CD4-positive, alpha-beta T cell treated with Interleukin-4 for 1 hour (primary cell): ENCODE data around the gene ACSS1.

ENCODE experiments used
- DNase-seq, 2 donors: peaks; one replicate each; pipeline ENCODE4 v3.0.0-alpha.2; 2020 to 2022

ACSS1 gene

GRCh38 chr20:25058051-25058846, at the start of gene ACSS1:
Gene ACSS1 (minus strand): TSS chr20:25058139. CDS start chr20:25058102, 37 bp downstream.
- DNase-seq, result peak; percentile 75 to 79

DNA sequence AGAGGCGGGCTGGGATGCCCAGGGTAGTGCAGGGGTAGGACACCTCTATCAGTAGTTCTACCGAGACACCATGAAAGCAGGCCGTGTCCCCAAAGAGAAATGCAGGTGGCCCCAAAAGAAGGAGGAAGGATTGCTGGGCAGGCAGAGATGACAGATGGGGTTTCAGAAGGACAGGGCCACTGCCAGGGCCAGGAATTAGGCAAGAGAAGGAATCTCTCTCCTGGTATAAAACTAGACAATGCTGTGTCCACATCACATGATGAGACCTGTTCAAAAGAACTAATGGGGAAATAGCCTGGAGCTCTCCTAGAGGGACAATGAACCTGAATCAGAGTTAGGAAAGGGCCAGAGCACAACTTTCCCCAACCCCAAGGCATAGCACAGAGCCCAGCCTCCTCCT, 45.6 kb upstream of the ACSS1 start:
- no peak for DNase-seq

GRCh38 chr20:25100914-25101313, 43.0 kb upstream of the ACSS1 start:
- DNase-seq, result no peak

DNA sequence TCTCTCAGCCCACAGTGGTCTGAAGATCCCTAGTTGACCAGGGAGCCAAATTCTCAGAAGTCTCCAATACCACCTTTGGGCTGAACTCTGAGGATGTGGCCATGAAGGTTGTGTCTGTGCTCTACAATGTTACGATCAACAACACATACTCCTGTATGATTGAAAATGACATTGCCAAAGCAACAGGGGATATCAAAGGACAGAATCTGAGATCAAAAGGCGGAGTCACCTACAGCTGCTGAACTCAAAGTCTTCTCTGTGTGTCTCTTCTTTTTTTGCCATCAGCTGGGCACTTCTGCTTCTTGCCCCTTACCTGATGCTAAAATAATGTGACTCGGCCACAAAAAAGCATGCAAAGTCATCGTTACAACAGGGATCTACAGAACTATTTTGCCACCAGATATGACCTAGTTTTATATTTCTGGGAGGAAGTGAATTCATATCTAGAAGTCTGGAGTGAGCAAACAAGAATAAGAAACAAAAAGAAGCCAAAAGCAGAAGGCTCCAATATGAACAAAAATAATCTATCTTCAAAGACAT, 41.7 kb upstream of the ACSS1 start:
- no peak for DNase-seq

- no peak for DNase-seq
Observed at GRCh38 chr20:25097498-25097897, 39.6 kb upstream of the ACSS1 start.

- DNase-seq, result peak; percentile 69 to 80
Observed at GRCh38 chr20:25090492-25091429, 32.8 kb upstream of the ACSS1 start.

DNA sequence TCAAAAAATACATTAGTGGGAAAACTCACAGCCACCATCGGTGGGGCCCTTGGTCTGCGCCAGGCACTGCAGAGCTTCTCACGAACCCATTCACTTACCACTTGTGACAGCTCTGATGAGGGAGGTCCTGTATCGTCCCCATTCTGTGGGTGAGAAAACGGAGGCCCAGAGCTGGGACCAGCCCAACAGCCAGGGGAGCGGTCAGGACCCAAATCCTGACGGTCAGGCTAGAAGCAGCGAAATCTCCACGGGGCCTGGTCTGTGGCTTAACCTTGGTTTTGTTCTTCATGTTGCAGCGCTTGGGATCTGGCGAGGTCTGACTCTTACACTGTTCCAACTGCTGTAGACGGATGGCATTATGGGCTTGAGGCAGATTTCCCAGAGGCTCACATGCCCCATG, 31.7 kb upstream of the ACSS1 start:
- DNase-seq, result no peak

DNA sequence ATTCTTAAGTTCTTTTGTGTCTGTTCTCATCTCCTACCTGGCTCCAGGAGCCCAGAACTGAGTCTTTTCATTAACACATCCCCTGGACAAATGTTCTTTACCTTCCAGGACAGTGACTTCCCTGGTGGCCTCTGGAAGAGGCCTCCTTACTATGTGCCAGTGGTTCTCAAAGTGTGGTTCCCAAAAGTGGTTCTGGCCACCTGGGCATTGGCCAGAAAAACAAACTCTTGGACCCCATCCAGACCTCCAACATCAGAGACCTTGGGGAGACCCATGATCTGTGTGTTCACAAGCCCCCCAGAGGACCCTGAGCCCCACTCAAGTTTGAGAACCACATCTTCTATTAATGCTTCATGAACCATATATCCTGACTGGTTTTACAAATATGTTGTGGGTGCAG, 31.2 kb upstream of the ACSS1 start:
- DNase-seq, result no peak

- DNase-seq, result no peak
Observed at GRCh38 chr20:25088267-25088666, 30.3 kb upstream of the ACSS1 start.

- no peak for DNase-seq
Observed at GRCh38 chr20:25087186-25087929, 29.4 kb upstream of the ACSS1 start.

DNA sequence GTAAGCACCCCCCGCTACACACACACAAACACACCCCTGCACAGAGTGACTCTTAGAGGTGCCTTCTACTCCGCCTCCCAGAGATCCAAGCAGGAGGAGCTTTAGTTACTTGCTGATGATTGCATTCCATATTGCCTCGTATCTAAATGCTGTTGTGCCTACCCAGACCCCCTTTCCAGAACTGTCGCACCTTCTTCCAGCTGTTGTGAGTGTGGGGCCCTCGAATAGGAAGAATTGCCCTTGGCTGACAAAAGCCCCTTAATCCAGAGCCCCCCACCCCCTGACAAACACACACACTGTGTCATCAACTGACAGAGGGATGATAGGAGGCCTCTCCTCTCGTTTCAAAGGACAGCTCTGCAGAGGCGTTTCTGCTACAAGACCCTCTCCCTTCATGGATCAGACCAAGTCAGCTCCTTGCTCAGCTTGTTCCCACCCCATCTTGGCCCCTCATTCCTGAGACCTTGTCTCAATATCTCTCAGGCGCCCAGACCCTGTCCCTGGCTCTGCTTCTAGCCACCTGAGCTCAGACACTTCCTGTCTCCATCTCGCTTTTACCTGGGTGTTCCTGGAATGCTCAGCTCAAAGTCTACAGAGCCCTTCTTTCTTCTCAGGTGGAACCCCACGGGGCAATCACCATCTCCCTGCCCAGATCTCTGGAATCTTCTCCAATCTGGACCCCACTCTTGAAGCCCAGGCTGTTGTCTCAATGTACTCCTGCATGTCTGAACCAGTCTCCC, 28.0 kb upstream of the ACSS1 start:
- no peak for DNase-seq

DNA sequence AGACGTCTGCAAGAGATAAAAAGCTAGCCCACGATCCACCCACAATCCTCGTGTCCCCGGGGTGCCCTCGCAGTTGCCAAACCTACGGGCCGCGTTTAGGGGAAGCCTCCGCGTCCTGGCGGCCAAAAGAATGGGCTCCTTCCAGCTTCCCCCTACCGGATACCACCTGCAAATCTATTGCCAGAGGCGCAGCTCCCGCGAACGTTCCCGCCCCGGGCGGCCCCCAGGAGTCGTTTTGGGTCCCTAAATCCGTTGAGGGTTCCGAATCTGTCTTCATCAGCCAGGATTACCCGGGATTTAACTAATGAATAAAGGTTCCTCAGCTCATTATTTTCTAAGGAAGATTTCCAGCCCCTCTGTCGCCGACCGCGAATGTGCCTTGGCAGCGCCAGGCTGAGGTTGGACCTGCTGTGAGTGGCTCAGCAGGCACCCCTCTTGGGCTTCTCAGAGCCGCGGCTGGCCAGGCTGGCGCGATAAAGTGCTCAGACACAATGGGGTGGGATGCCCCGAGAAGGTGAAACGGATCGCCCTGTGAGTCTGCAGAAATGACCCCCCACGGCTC, 26.8 kb upstream of the ACSS1 start:
- DNase-seq, result peak in 1 of 2 donors; percentile 19

DNA sequence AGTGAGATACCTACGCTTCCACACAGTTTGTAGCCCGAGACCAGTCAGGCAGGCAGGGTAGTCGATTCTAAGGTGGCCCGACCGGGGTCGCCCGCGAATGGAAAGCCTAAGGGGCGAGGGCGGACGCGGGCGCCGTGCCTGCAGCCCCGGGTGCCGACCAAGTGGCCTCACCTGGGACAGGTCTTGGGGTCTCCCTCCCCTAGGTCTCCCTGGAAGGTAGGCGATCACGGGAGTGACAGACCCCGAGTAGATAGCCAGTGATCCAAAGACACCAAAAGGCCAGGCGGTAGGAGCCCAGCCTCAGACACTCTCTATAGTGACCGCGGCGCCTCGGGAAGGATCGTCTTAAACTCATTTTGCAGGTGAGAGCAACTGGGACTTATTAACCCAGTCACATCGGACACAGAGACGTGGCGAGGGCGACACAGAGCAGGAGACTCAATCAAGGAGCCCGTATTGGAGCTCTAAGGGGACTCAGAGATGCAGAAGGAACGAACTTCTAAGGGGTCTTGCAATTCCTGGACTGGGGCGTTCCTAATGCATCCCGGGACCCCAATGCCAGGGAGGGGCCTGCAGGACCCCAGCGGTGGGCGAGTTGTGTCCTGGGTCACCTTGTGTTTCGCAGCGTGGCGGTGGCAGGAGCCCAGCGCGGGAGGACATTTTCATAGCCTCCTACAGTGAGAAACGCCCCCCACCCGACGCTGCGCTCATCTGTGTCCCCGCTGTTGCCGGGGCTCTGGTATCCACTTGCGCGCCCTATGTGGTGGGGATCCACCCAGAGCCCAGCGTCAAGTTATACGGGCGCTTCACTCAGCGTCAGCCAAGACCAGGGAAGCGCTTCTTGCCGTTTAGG, 26.1 kb upstream of the ACSS1 start:
- peak; percentile 42 to 61 for DNase-seq

GRCh38 chr20:25083141-25083772, 25.3 kb upstream of the ACSS1 start:
- no peak for DNase-seq

GRCh38 chr20:25082498-25082873, 24.5 kb upstream of the ACSS1 start:
- no peak for DNase-seq

DNA sequence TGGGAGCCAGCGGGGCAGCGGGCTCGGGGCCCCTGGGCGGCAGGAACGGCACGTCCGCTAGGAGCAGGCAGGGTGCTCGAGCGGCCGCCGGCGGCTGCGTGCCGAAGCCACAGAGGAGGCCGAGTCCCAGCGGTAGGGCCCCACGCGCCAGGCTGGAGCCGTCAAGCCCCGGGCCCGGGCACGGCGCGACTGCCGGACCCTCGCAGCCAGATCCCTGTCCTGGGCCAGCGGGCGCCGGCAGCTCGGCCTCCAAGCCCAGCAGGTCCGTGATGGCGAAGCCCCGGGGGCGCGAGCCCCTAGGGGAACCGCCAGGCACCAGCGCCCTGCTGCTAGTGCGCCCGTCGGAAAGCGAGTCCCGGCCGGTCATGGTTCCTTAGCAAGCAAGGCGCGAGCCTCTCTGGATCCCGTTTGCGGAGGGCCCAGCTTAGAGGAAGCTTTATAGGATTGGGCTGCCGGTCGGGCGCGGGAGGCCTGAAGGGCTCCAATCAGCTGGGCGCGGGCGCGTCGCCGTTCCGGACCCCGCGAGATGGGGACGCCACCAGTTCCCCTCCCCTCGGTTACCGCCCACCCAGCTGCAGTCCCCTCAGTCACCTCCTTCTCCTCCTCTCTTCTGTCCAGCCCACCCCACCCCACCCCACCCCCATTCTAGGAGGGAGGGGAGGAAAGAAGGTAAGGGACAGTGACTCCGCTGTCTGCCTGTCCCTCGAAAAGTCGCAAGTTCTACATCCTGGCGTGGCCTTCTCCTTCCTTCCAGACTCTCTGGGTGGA, 24.0 kb upstream of the ACSS1 start, which contains the start of gene VSX1:
VSX1 (minus strand) TSS at position 412 of the 768 bp plus-strand sequence; CDS start at position 367, 45 bp downstream.
- DNase-seq, result no peak

GRCh38 chr20:25081065-25081729, 23.3 kb upstream of the ACSS1 start:
- DNase-seq, result no peak

- no peak for DNase-seq
Observed at GRCh38 chr20:25079171-25079570, 21.2 kb upstream of the ACSS1 start.

GRCh38 chr20:25078662-25079061, 20.7 kb upstream of the ACSS1 start:
- DNase-seq, result no peak
